ENCODE measurements around the gene WDHD1. TPM values are rescaled to one million over a fixed set of nuclear protein-coding genes. Genes with fewer than 3 reads are reported as not detected.
"Not testable (repeated sequence)": the region's sequence is repeated elsewhere in the genome, so short reads cannot be mapped to it uniquely, and the experiment has no call there.

The WDHD1 gene
- total RNA-seq, 1 experiment from 2014 or later = 6.3 TPM

DNA sequence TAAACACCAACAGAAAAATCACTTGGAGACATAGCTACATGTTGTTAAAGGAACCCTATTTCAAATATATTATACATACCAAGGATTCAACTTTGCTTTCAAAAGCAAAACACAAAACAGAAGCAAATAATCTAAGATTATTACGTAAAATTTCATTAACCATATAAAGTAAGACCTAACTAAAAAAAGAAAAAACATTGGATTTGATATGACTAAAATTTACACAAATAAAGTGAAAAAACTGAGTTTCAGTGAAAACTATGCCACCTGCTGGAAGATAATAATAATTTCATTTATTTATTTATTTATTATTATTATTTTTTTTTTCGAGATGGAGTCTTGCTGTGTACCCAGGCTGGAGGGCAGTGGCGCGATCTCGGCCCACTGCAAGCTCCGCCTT is 45.2 kb downstream of the WDHD1 start:
- in situ Hi-C loops (cut with HindIII; ENCODE audit: low pct_unique_long_range_greater_than_20kb, low sequenced_read_pairs) = no loop called here
- no peak for DNase-seq (ENCODE audit: low read depth)

DNA sequence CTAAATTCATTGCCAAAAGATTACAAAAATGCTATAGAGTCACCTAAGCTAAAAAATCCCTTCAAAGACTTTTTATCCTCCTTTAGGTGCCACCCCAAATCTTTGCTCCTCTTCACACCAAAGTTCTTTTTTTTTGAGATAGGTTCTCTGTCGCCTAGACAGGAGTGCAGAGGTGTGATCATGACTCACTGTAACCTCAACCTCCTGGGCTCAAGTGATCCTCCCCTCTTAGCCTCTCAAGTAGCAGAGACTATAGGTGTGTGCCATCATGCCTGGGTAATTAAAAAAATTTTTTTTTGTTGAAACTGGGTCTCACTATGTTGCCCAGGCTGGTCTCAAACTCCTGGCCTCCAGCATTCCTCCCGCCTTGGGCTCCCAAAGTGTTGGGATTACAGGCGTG is 47.9 kb downstream of the WDHD1 start:
- in situ Hi-C loops (cut with HindIII; ENCODE audit: low pct_unique_long_range_greater_than_20kb, low sequenced_read_pairs) = no loop called here
- no peak for DNase-seq (ENCODE audit: low read depth)

DNA sequence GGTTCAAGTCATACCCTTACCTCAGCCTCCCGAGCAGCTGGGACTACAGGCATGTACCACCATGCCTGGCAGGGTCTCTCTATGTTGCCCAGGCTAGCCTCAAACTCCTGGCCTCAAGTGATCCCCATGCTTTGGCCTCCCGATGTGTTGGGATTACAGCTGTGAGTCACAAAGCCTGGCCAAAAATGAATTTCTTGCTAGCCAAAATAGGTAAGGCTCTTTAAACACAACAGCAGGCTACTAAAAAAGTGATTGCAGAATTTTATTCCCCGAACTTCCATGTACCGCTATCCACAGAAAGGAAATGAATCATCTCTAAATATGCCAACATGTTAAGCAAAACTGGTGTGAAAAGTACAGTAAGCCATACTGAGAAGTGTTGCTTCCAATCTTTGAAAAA is 50.6 kb downstream of the WDHD1 start:
- DNase-seq (ENCODE audit: low read depth) = no peak
- in situ Hi-C loops (cut with HindIII; ENCODE audit: low pct_unique_long_range_greater_than_20kb, low sequenced_read_pairs) = no loop called here

DNA sequence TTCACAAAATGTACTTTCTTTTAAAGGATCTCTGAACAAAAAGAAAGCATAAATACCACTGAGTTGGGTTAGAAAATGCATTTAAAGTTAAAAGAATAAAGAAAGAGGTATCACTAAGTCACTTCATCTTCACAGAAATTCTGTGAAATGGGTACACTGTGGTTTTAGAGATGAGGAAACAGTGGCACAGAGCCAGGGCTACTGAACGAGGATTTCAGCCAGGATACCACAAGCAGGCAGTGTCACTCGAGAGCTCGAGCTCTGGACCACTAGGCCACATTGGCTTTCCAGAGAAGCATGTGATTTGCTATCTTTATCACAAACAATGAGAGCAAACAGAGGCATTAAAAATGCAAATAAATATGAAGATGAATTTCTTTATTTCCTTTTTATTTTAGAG is 51.0 kb downstream of the WDHD1 start:
- in situ Hi-C loops (cut with HindIII; ENCODE audit: low pct_unique_long_range_greater_than_20kb, low sequenced_read_pairs) = no loop called here
- DNase-seq (ENCODE audit: low read depth) = no peak

DNA sequence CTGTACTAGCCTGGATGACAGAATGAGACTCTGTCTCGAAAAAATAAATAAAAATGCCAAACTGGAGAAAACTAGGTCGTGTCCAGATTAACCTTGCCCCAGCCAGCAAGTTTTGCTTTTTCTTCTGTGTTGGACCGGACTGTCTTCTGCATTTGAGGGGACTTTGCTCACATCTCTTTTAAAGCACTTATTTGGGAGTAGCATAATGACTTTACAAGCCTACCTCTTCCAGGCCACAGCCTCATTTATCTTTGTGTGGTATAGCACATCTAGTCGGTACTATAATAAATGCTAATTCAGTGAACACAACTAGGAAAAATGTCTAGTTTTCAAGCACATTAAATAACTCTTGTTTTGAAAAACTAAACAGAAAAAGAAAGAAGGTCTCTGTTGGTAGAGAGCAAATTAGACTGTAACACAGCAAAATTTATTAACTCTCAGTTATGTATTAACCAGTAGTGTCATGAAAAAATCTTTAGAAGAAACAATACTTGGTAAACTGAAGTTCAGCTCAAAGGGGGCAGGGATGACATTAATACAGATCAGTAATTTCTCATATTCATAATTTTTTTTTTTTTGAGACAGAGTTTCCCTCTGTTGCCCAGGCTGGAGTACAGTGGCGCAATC is 52.0 kb downstream of the WDHD1 start:
- in situ Hi-C loops (cut with HindIII; ENCODE audit: low pct_unique_long_range_greater_than_20kb, low sequenced_read_pairs) = no loop called here

DNA sequence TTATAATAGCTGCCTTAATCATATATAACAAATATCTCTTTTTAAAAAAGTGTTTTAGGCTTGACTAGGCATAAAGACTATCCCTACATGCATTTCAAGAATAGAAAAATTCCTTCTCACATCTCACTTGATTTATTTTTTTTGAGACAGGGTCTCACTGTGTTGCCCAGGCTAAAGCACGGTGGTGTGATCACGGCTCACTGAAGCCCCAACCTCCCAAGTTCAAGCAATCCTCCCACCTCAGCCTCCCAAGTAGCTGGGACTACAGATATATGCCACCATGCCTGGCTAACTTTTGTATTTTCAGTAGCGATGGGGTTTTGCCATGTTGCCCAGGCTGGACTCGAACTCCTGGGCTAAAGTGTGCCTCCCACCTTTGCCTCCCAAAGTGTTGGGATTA is 59.4 kb downstream of the WDHD1 start:
- in situ Hi-C loops (cut with HindIII; ENCODE audit: low pct_unique_long_range_greater_than_20kb, low sequenced_read_pairs) = no loop called here
- no peak for DNase-seq (ENCODE audit: low read depth)

More for the DNA sequence above, 52.0 kb downstream of the WDHD1 start:
- no peak for DNase-seq (ENCODE audit: low read depth)

DNA sequence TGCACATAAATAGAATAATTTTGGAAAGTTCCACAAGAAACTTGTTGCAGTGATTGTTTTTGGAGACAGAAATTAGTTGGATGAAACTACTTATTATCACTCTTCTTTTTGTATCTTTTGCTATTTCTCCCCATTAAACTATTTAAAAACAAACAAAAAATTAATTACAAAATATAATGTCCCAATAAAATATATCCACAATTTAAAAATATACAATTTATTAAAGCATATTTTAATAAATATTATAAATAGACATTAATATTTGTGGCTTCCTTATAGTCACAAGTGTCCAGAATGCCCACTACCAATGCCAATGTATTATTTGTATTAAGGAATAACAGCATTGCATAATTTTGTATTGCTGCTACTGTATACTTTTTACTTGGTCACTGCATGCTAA is 71.8 kb downstream of the WDHD1 start:
- in situ Hi-C loops (cut with HindIII; ENCODE audit: low pct_unique_long_range_greater_than_20kb, low sequenced_read_pairs) = no loop called here
- no peak for DNase-seq (ENCODE audit: low read depth)

DNA sequence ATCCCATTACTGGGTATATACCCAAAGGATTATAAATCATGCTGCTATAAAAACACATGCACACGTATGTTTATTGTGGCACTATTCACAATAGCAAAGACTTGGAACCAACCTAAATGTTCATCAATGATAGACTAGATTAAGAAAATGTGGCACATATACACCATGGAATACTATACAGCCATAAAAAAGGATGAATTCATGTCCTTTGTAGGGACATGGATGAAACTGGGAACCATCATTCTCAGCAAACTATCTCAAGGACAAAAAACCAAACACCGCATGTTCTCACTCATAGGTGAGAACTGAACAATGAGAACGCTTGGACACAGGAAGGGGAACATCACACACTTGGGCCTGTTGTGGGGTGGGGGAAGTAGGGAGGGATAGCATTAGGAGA is 73.3 kb downstream of the WDHD1 start:
- in situ Hi-C loops (cut with HindIII; ENCODE audit: low pct_unique_long_range_greater_than_20kb, low sequenced_read_pairs); DNase-seq (ENCODE audit: low read depth): not testable (repeated sequence)

DNA sequence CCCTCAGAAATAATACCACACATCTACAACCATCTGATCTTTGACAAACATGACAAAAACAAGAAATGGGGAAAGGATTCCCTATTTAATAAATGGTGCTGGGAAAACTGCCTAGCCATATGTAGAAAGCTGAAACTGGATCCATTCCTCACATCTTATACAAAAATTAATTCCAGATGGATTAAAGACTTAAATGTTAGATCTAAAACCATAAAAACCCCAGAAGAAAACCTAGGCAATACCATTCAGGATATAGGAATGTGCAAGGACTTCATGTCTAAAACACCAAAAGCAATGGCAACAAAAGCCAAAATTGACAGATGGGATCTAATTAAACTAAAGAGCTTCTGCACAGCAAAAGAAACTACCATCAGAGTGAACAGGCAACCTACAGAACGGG is 74.1 kb downstream of the WDHD1 start:
- in situ Hi-C loops (cut with HindIII; ENCODE audit: low pct_unique_long_range_greater_than_20kb, low sequenced_read_pairs); DNase-seq (ENCODE audit: low read depth): not testable (repeated sequence)

DNA sequence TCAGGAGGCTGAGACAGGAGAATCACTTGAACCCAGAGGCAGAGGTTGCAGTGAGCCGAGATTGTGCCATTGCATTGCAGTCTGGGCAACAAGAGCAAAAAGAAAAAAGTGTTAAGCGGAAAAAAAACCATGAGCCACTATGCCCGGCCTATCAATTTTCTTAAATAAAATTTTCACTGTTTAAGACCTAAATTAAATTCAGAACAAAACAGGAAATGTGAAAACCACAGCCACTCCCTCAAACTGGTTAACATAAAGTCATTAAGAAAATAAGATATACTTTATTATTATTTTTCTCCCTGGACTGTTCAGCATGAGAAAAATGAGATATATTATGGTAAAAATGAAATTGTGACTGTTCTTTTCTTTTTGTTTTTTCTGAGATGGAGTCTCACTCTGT is 79.7 kb downstream of the WDHD1 start:
- in situ Hi-C loops (cut with HindIII; ENCODE audit: low pct_unique_long_range_greater_than_20kb, low sequenced_read_pairs) = no loop called here
- no peak for DNase-seq (ENCODE audit: low read depth)

DNA sequence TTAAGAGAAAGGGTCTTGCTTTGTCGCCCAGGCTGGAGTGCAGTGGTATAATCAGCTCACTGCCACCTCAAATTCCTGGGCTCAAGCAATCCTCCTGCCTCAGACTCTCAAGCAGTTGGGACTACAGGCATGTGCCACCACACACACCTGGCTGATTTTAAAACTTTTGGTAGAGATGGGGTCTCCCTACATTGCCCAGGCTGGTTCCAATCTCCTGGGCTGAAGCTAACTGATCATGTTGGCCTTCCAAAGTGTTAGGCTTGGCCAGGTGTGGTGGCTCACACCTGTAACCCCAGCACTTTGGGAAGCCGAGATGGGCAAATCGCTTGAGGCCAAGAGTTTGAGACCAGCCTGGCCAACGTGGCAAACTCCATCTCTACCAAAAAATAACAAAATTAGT is 80.4 kb downstream of the WDHD1 start:
- DNase-seq (ENCODE audit: low read depth) = no peak
- in situ Hi-C loops (cut with HindIII; ENCODE audit: low pct_unique_long_range_greater_than_20kb, low sequenced_read_pairs) = no loop called here

DNA sequence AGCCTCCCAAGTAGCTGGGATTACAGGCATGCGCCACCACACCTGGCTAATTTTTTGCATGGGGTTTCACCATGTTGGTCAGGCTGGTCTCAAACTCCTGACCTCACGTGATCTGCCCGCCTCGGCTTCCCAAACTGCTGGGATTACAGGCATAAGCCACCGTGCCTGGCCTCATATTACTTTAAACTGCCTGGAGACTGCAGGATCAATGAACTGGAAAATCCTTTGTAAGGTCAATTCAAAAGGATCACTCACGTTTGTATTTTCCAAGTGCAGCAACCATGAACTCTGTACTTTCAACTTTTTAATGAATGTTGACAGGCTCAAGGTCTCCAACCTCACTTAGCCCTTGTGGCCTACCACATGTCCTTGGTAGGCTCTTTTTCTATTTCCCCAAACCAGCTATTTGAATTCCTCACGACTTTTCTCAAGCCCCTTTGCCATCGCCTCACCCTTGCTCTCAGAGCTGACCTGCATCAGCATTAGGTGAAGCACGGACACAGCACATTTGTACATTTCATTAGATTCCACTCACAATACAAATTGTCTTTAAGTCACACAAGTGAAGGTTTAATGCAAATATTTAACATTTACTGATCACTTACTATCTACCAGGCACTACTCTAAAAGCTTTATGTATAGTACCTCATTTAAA is 82.0 kb downstream of the WDHD1 start:
- in situ Hi-C loops (cut with HindIII; ENCODE audit: low pct_unique_long_range_greater_than_20kb, low sequenced_read_pairs) = no loop called here

DNA sequence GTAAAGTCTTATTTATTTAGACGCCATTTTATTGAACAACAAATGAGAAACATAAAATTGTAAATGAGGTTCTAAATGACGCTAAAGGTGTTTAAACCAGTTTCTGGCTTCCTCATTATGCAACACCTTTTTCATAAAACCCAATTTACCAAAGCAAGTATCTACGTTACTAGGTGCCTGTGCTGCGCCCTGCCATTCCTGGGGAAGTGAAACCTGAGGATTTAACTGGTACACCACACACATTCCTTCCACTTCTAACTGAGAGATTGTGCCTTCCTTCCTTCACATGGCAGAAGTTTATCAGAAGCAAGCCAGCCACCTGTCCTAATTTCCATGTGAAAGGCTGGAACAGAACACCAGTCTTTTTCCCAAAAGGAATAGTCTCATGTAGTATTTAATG is 84.0 kb downstream of the WDHD1 start:
- DNase-seq (ENCODE audit: low read depth) = no peak
- in situ Hi-C loops (cut with HindIII; ENCODE audit: low pct_unique_long_range_greater_than_20kb, low sequenced_read_pairs) = no loop called here

More for the DNA sequence above, 82.0 kb downstream of the WDHD1 start:
- no peak for DNase-seq (ENCODE audit: low read depth)

DNA sequence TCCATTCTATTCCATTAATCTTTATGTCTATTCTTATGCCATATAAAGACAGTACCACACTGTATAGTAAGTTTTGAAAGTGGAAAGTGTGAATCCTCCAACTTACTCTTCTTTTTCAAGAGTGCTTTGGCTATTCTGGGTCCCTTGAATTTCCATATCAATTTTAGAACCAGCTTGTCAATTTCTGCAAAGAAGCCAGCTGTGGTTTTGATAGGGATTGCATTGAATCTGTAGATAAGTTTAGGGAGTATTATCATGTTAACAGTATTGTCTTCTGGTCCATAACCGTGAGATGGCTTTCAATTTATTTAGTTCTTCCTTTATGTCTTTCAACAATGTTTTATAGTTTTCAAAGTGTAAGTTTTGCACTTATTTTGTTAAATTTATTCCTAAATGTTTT is 90.1 kb downstream of the WDHD1 start:
- in situ Hi-C loops (cut with HindIII; ENCODE audit: low pct_unique_long_range_greater_than_20kb, low sequenced_read_pairs) = no loop called here

DNA sequence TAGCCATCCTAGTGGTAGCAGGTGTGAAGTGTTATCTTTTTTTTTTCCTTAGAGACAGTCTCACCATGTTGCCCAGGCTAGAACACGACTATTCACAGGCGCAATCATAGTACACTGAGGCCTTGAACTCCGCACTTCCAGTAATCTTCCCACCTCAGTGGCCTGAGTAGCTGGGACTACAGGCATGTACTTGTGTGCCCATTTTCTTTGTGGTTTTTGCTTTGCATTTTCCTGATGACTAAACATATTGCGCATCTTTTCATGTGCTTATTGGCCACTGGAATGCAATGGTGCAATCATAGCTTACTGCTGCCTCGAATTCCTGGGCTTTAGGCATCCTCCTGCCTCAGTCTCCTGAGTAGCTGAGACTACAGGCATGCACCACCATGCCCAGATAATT is 90.9 kb downstream of the WDHD1 start:
- no peak for DNase-seq (ENCODE audit: low read depth)
- in situ Hi-C loops (cut with HindIII; ENCODE audit: low pct_unique_long_range_greater_than_20kb, low sequenced_read_pairs) = no loop called here

More for the DNA sequence above, 90.1 kb downstream of the WDHD1 start:
- DNase-seq (ENCODE audit: low read depth) = no peak

DNA sequence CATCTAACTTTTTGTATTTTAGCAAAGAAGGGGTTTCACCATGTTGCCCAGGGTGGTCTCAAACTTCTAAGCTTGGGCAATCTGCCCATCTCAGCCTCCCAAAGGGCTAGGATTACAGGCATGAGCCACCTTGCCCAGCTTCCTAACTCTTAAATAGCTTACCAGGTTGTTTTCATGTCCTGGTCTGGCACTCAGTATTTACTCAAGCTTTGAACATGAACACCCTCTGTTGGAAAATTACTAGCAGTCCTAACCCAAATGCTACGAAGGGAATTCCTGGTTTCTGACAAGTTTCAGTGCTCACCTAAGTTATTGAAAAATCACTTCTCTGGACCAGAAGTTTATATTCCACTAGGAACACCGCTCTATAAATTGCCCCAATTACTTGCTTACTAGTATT is 91.8 kb downstream of the WDHD1 start:
- DNase-seq (ENCODE audit: low read depth) = no peak
- in situ Hi-C loops (cut with HindIII; ENCODE audit: low pct_unique_long_range_greater_than_20kb, low sequenced_read_pairs) = no loop called here

DNA sequence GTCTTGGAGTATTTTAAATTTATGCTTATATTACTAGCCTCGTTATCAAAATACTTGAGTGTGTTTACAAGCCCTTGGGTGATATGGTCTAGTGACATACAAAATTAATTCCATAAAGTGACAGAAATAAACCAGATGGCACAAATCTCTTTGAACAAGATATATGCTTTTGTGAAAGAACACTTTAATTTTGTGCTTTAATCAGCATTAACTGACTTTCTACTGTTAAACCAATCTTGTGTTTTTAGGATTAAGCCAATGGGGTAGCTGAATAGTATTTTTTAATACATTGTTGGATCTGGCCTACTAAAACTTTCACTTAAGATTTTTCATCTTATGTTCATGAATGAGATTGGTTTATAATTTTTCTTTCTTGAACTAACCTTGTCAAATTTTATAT is 93.9 kb downstream of the WDHD1 start:
- DNase-seq (ENCODE audit: low read depth) = no peak
- in situ Hi-C loops (cut with HindIII; ENCODE audit: low pct_unique_long_range_greater_than_20kb, low sequenced_read_pairs) = no loop called here

DNA sequence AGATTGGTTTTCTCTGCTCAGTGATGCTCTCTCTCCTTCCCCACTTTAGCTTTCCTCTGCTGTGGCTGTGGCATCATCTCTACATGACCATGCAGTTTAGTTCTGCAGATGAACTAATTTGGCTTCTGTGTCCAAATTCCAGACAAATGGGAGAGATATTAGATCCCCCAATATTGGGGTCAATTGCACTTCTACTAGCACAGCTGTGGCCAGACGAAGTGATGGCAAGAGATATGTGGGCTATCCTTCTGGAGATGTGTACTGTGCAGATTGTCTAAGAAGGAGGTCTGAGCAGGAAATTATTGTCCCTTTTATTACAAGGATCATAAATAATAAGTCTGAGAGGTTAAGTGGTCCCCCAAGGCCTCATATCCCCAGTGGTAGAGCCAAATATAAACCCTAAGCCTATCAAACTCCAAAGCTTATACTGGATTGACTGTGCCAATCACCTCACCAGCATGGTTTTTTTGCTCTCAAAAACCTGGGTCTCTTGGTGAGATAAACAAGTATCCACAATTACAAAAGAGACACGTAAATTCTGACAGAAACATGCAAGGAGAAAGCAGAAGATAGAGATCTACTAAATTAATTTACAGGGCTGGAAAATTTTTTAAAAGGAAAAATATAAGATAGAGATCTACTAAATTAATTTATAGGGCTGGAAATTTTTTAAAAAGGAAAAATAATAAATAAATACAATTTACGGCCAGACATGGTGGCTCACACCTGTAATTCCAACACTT is 95.1 kb downstream of the WDHD1 start:
- no peak for DNase-seq (ENCODE audit: low read depth)
- in situ Hi-C loops (cut with HindIII; ENCODE audit: low pct_unique_long_range_greater_than_20kb, low sequenced_read_pairs) = no loop called here

DNA sequence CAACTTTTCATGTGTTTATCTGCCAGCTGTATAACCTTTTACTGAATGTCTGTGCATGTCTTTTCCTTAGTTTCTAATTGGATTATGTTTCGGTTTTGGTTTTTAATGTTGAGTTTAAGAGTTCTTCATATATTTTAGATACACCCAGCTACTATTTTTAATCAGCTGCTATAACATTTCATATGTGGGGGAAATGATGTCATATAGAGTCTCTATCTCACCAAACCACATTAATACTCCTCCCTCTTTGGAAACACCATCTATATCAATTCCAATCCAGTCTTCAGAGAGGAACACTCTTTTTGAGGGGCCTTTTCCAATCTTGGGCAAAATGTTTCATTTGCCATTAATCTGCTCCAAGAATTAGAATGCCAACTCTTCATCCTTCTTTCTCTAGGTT is 95.8 kb downstream of the WDHD1 start:
- DNase-seq (ENCODE audit: low read depth) = no peak
- in situ Hi-C loops (cut with HindIII; ENCODE audit: low pct_unique_long_range_greater_than_20kb, low sequenced_read_pairs) = no loop called here

DNA sequence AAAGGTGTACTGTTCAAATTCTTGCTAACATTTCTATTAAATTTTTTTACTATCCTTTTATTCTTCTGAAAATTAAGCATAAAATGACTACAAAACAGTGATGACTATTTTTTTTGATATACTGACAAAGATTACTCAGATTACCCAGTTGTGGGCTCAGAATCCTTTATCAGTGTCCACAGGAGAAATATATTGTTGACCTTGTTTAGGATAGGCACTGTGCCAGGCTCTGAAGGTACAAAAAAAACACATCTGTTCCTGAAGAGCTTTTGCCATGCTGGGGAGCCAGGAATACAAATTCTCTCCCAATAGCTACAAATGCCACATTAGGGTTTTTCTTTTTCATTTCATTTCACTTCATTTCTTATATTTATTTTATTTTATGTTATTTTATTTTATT is 97.3 kb downstream of the WDHD1 start:
- in situ Hi-C loops (cut with HindIII; ENCODE audit: low pct_unique_long_range_greater_than_20kb, low sequenced_read_pairs) = no loop called here
- no peak for DNase-seq (ENCODE audit: low read depth)
